ENCODE results near the gene RBM3.
"Not testable (repeated sequence)": the region's sequence is repeated elsewhere in the genome, so short reads cannot be mapped to it uniquely, and the experiment has no call there.

RBM3 gene

GRCh38 chrX:48574270-48575266, at the start of gene RBM3:
Gene RBM3, plus strand, starts transcription at chrX:48574484. Its CDS starts 697 bp downstream, at chrX:48575181.
- DNase-seq: peak; percentile 84 to 87

GRCh38 chrX:48525853-48526252, 48.4 kb upstream of the RBM3 start:
- not testable (repeated sequence) for DNase-seq

- DNase-seq: no peak
Measured at GRCh38 chrX:48530736-48531135, 43.5 kb upstream of the RBM3 start.

DNA sequence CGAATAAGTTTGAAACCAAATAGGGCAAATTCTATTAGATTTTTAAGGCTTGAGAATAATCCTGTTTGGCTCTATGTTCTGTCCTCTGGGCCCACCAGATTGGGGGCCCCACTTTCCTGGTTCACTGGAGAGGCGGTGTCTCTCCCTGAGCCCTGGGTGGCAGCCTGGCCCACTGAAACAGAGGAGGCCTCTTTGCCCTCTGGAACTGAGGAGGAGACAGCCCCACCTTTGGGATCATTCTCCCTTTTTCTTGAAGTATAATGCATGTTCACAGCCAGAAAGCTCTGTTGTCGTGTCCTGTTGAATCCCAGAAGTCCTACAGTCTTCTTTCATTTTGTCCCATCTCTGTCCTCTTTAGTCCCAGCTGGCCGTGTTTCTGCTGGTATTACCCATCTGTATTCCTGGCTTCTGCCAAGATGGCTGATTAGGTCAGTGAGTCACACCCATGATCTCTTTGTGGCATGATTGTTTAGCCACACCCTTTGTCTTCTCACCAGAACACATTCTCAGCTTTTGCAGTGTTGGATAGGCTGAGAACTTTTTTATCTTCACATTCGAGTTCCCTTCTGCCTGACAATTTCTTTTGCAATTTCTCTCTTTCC, 42.8 kb upstream of the RBM3 start:
- DNase-seq: peak in 1 of 2 experiments; percentile 24

DNA sequence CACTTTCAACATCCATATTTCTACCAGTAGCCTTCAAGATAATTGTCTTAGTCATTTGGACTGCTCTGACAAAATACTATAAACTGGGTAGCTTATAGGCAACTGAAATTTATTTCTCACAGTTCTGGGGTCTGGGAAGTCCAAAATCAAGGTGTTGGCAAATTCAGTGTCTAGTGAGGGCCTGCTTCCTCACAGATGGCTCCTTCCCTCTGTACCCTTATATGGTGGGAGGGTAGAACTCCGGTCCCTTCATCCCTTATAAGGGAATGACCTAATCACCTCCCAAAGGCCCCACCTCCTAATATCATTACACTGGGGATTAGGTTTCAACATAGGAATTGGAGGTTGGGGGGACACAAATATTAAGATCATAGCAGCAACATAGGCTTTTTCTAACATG, 42.1 kb upstream of the RBM3 start:
- no peak for DNase-seq

- DNase-seq: no peak
Measured at GRCh38 chrX:48533165-48533564, 41.1 kb upstream of the RBM3 start.

DNA sequence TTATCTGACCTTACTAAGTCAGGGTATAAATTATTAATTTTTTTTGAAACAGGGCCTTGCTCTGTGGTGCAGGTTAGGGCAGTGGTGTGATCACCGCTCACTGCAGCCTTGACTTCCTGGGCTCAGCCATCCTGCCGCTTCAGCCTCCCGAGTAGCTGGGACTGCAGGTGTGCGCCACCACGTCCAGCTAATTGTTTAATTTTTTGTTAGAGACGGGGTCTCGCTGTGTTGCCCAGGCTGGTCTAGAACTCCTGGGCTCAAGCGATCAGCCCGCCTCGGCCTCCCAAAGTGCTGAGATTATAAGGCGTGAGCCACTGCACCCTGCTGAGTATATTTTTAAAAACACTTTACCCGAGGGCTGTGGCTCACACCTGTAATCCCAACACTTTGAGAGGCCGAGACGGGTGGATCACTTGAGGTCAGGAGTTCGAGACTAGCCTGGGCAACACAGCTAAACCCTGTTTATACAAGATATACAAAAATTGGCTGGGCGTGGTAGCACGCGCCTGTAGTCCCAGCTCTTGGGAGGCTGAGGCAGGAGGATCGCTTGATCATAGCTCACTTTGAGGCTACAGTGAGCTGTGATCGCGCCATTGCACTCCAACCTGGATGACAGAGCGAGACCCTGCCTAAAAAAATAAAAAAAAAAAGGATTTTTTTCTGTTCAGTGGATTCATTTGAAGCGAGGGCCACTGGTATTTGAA, 35.5 kb upstream of the RBM3 start:
- no peak for DNase-seq

DNA sequence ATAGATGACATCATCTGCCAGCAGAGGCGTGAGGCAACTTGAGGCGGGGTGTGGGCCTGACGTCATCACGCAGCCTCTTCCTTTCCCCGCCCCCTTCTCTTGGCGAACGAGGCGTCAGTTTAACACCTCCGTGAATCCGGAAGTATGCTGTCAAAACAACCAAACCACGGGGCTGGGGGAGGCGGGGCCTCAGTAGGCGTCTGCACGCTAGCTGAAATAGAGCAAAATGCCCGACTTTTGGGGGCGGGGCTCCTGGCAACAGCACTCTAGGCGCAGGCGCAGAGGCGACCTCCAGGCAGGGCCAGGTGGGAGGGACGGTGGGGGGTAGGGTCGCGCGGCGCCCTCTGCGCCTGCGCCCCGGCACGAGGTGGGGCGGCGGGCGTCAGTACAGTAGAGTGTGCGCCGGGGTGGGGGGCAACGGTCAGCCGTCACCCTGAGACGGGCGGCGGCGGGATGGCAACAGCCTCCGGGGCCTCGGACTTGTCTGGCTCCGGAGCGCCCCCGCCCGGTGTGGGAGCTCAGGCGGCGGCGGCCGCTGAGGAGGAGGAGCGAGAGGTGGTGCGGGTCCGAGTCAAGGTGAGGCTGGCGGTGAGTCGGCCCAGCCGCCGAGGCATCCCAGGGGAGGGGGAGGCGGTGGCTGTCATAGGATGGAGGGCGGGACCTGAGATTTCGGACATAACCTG, 34.8 kb upstream of the RBM3 start, which contains the start of gene TBC1D25:
TBC1D25 (plus strand) TSS at position 370 of the 683 bp plus-strand sequence; CDS start at position 454, 84 bp downstream.
- peak; percentile 88 to 97 for DNase-seq

DNA sequence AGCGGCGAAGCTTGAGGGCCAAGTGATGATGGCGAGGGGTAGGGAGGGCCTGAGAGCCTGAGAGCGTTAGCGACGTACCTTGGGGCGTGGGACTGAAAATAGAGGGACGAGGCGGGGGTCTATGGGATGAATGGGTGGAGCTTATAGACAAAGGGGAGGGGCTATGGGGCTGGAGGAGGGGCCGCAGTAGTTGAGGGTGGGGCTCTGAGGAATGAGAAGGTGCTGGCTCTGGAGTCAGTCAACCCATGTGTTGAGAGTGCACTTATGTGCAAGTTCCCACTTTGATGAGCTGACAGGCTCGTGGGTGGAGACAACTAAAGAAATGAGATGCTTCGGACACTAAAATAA, 34.3 kb upstream of the RBM3 start:
- DNase-seq: peak in 1 of 2 experiments; percentile 44

DNA sequence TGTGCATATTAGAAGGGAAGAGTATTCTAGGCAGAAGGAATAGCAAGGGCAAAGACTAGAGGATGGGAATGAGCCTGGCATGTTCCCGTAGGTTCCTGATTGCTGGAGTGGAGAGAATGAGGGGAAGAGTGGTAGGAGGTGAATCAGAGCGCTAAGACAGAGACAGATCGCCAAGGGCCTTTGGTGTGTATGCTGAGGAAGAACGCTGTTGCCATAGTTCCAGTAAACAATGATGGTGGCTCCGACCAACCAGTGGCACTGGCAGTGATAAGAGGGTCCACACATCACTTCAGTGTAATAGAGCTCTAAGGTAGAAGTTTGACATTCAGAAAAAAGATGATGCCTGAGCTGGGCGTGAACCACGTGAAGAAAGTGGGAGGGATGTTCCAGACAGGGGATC, 33.8 kb upstream of the RBM3 start:
- no peak for DNase-seq

DNA sequence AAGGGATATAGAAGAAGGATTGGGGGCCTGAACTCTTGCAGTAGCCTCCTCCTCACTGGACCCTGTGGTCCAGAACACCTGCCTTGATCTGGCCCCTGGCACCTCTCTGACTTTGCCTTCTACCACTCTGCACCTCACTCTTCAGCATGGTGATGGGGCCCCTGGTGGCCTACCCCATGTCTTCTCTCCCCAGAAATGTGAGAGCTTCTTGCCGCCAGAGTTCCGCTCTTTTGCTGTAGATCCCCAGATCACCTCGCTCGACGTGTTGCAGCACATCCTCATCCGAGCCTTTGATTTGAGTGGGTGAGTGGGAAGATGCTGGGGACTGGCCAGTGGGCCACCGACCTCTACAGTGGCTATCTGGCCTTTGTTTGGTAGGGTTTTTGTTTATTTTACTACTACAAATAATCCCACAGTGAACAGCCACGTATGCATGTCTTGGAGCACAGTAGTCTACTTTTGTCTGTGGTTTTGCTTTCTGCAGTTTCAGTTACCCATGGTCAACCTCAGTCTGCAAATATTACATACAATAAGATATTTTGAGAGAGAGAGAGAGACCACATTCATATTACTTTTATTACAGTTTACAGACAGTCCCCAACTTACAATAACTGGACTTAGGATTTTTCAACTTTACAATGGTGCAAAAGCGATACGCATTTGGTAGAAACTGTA, 33.0 kb upstream of the RBM3 start:
- DNase-seq: no peak

DNA sequence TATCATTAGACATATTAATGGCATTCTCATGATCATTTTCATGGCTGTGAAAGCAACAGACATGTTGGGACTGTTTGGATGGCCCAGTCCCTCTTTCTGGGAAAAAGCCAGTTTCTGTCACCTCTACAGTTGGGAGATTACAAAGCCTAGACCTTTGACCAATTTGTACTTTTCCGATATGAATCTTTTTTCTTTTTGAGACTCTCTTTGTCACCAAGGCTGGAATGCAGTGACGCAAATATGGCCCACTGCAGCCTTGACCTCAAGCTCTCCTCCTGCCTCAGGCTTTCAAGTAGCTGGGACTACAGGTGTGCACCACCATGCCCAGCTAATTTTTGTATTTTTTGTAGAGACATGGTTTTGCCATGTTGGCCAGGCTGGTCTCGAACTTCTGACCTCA, 25.4 kb upstream of the RBM3 start:
- DNase-seq: no peak

DNA sequence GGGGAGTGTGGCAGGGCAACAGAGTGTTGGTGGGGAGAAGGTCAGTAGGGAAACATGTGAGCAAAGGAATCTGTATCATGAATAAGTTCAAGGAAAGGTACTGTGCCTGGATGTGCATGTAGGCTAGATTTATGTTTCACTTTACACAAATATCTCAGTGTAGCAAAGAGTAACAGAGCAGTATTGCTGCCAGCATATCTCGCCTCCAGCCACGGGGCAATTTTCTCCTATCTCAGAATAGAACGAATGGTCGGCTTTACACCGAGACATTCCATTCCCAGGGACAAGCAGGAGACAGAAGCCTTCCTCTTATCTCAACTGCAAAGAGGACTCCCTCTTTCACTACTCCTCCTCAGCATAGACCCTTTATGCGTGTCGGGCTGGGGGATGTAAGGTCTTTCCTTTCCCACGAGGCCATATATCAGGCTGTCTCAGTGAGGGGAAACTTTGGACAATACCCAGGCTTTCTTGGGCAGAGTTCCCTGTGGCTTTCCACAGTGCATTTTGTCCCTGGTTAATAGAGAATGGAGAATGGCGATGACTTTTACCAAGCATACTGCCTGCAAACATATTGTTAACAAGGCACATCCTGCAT, 18.5 kb upstream of the RBM3 start:
- not testable (repeated sequence) for DNase-seq

GRCh38 chrX:48558271-48558670, 16.0 kb upstream of the RBM3 start:
- DNase-seq: no peak

DNA sequence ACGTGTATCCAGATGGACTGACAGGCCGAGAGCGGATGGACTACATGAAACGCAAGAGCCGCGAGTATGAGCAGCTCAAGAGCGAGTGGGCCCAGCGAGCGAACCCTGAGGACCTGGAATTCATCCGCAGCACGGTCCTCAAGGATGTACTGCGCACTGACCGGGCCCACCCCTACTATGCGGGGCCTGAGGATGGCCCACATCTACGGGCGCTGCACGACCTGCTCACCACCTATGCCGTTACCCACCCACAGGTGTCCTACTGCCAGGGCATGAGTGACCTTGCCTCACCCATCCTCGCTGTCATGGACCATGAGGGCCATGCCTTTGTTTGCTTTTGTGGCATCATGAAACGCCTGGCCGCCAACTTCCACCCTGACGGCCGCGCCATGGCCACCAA, 14.6 kb upstream of the RBM3 start:
- no peak for DNase-seq

GRCh38 chrX:48560056-48560455, 14.2 kb upstream of the RBM3 start:
- DNase-seq: no peak

DNA sequence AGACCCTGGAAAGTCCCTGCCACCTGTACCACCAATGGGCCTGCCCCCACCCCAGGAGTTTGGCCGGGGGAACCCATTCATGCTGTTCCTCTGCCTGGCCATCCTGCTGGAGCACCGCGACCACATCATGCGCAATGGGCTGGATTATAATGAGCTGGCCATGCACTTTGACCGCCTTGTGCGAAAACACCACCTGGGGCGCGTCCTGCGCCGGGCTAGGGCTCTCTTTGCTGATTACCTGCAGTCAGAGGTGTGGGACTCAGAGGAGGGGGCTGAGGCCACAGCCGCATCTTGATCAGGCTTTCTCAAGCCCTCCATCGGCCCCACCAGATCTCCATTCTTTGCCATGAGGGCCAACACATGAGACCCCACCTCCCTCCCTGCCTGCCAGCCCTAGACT, 13.6 kb upstream of the RBM3 start:
- no peak for DNase-seq

GRCh38 chrX:48569958-48570357, 4.3 kb upstream of the RBM3 start:
- DNase-seq: no peak

GRCh38 chrX:48573690-48574269, 504 bp upstream of the RBM3 start:
- DNase-seq: peak in 1 of 2 experiments; percentile 42

- no peak for DNase-seq
Measured at GRCh38 chrX:48575642-48576041, 1.4 kb downstream of the RBM3 start.

GRCh38 chrX:48576108-48576507, 1.8 kb downstream of the RBM3 start:
- DNase-seq: no peak
